Measurements from ENCODE around the gene MMP19.

- TF ChIP-seq POLR2A (IDR thresholded peaks at IDR 0.05) (no peak), EP300 (IDR thresholded peaks at IDR 0.05) (no peak)
- TF ChIP-seq, protein P1, sequence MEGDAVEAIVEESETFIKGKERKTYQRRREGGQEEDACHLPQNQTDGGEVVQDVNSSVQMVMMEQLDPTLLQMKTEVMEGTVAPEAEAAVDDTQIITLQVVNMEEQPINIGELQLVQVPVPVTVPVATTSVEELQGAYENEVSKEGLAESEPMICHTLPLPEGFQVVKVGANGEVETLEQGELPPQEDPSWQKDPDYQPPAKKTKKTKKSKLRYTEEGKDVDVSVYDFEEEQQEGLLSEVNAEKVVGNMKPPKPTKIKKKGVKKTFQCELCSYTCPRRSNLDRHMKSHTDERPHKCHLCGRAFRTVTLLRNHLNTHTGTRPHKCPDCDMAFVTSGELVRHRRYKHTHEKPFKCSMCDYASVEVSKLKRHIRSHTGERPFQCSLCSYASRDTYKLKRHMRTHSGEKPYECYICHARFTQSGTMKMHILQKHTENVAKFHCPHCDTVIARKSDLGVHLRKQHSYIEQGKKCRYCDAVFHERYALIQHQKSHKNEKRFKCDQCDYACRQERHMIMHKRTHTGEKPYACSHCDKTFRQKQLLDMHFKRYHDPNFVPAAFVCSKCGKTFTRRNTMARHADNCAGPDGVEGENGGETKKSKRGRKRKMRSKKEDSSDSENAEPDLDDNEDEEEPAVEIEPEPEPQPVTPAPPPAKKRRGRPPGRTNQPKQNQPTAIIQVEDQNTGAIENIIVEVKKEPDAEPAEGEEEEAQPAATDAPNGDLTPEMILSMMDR (IDR thresholded peaks at IDR 0.05) = no peak
These were observed 8.2 kb upstream of the MMP19 start for GRCh38 chr12:55850893-55851292.
